Measurements from ENCODE around the gene SLC16A3.

DNA sequence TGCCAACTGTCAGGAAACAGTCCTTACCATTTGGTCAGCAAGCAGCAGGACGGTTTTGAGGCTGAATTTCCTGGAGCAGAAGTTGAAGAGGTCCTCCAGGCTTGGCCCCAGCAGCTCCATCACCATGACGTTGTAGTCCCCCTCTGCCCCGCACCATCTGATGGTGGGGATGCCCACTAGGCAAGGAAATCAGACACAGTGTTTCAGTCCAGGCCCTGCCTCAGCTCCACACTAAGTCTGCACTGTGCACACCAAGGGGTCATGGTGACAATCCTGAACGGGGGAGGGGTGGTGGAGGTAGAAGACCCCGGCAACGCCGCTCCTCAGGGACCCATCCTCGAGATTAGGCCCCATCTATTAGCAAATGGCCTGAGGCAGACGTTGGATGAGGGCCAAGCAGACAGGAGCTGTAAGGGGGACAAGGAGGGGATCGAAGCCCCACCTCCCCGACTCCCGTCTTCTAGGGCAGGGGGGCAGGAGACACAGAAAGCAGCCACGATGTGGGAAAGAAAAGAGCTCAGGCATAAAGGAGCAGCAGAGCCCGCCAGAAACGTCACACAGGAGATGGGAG, 26.6 kb downstream of the SLC16A3 start:
- TF ChIP-seq, protein P1, sequence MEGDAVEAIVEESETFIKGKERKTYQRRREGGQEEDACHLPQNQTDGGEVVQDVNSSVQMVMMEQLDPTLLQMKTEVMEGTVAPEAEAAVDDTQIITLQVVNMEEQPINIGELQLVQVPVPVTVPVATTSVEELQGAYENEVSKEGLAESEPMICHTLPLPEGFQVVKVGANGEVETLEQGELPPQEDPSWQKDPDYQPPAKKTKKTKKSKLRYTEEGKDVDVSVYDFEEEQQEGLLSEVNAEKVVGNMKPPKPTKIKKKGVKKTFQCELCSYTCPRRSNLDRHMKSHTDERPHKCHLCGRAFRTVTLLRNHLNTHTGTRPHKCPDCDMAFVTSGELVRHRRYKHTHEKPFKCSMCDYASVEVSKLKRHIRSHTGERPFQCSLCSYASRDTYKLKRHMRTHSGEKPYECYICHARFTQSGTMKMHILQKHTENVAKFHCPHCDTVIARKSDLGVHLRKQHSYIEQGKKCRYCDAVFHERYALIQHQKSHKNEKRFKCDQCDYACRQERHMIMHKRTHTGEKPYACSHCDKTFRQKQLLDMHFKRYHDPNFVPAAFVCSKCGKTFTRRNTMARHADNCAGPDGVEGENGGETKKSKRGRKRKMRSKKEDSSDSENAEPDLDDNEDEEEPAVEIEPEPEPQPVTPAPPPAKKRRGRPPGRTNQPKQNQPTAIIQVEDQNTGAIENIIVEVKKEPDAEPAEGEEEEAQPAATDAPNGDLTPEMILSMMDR (conservative IDR thresholded peaks at IDR 0.05): no peak
- no peak for TF ChIP-seq EZH2 (IDR thresholded peaks at IDR 0.05; ENCODE audit: low read depth)

Measured in PC-9 (cell line).